Parathyroid adenoma (tissue), 2 donors: ENCODE measurements around the gene PHEX.

Experiments
- H2AFZ ChIP-seq: fragments of 300-600 bp; sonication (generic); one replicate; pipeline ENCODE4 v1.7.0; 2017; ENCODE audit warnings: antibody characterized with exemption, mild to moderate bottlenecking
- H3K27ac ChIP-seq: fragments of 300-600 bp; sonication (generic); one replicate; pipeline ENCODE4 v1.7.0; 2017
- H3K27me3 ChIP-seq: fragments of 300-600 bp; sonication (generic); one replicate; pipeline ENCODE4 v1.7.0; 2017; ENCODE audit warnings: low read length; ENCODE audit not compliant: control insufficient read depth, insufficient read depth
- H3K36me3 ChIP-seq: fragments of 300-600 bp; sonication (generic); one replicate; pipeline ENCODE4 v1.7.0; 2017; ENCODE audit warnings: low read length; ENCODE audit not compliant: control insufficient read depth, insufficient read depth
- H3K4me1 ChIP-seq: fragments of 300-600 bp; sonication (generic); one replicate; pipeline ENCODE4 v1.7.0; 2017; ENCODE audit warnings: control low read depth
- H3K4me2 ChIP-seq: fragments of 300-600 bp; sonication (generic); one replicate; pipeline ENCODE4 v1.7.0; 2017; ENCODE audit warnings: low read length
- H3K4me3 ChIP-seq: fragments of 300-600 bp; sonication (generic); one replicate; pipeline ENCODE4 v1.7.0; 2017; ENCODE audit warnings: low read depth, low read length
- H3K79me2 ChIP-seq: fragments of 300-600 bp; sonication (generic); one replicate; pipeline ENCODE4 v1.7.0; 2017; ENCODE audit warnings: control low read depth
- H3K9ac ChIP-seq: fragments of 300-600 bp; sonication (generic); one replicate; pipeline ENCODE4 v1.7.0; 2017; ENCODE audit warnings: mild to moderate bottlenecking
- H3K9me3 ChIP-seq: fragments of 300-600 bp; sonication (generic); one replicate; pipeline ENCODE4 v1.7.0; 2017; ENCODE audit warnings: low read length; ENCODE audit not compliant: control insufficient read depth
- CTCF ChIP-seq: fragments of 300-600 bp; sonication (generic); IDR thresholded peaks from one replicate; pipeline ENCODE4 v1.7.0; 2017; ENCODE audit warnings: antibody characterized with exemption, mild to moderate bottlenecking
- donor health status: primary hyperparathyroidism.

PHEX gene

GRCh38 chrX:22134681-22135080 lies 102.6 kb downstream of the PHEX start:
- H3K79me2 ChIP-seq = no peaks in the 10 kb centered on the region
- no peak overlapping the region for H2AFZ ChIP-seq
- no peak overlapping the region for H3K27ac ChIP-seq
- H3K9me3 ChIP-seq = no peaks in the 10 kb centered on the region
- no peaks in the 10 kb centered on the region for H3K36me3 ChIP-seq
- no peak overlapping the region for H3K4me2 ChIP-seq
- H3K9ac ChIP-seq = no peak overlapping the region
- H3K27me3 ChIP-seq = no peaks in the 10 kb centered on the region
- no peak overlapping the region for H3K4me3 ChIP-seq
- H3K4me1 ChIP-seq = no peaks in the 10 kb centered on the region
- TF ChIP-seq CTCF = no peak

DNA sequence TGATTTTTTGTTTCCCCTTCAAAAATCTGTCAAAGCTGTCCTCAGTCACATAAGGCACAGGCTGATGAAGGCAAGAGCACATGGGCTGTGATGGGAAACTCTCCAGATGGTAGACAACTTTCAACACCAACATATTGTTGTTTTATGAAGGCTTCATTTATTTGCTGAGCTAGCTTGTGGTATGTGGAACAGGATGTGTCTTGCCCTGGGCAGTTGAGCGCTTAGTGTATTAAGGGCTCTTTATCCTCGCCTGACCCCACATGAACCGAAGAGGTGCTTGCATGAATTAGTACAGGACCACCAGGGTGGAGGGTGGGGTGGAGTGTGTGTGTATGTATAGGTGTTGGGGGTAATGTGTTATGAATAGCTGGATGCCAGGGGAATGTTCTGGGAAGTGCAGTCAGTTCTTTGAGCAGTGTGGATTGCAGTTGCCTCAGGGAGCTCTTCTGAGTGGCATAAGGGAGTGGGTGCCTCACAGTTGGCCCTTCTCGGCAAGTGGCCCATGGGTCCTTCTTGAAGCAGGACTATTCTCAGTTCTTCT lies 103.1 kb downstream of the PHEX start:
- no peaks in the 10 kb centered on the region for H3K79me2 ChIP-seq
- no peak overlapping the region for H3K9ac ChIP-seq
- no peaks in the 10 kb centered on the region for H3K27me3 ChIP-seq
- H2AFZ ChIP-seq = no peak overlapping the region
- no peaks in the 10 kb centered on the region for H3K4me1 ChIP-seq
- no peak for TF ChIP-seq CTCF
- no peak overlapping the region for H3K4me2 ChIP-seq
- H3K9me3 ChIP-seq = no peaks in the 10 kb centered on the region
- H3K27ac ChIP-seq = no peak overlapping the region
- no peaks in the 10 kb centered on the region for H3K36me3 ChIP-seq
- no peak overlapping the region for H3K4me3 ChIP-seq

GRCh38 chrX:22135994-22136684 lies 104.0 kb downstream of the PHEX start:
- Histone ChIP-seq H3K27me3 (no peaks in the 10 kb centered on the region), H3K4me2 (no peak overlapping the region), H2AFZ (peak overlapping the region; percentile 19), H3K36me3 (no peaks in the 10 kb centered on the region), H3K9me3 (no peaks in the 10 kb centered on the region), H3K4me3 (no peak overlapping the region), H3K27ac (no peak overlapping the region), H3K4me1 (no peaks in the 10 kb centered on the region), H3K9ac (no peak overlapping the region), H3K79me2 (no peaks in the 10 kb centered on the region)
- TF ChIP-seq CTCF = peak; percentile 62

DNA sequence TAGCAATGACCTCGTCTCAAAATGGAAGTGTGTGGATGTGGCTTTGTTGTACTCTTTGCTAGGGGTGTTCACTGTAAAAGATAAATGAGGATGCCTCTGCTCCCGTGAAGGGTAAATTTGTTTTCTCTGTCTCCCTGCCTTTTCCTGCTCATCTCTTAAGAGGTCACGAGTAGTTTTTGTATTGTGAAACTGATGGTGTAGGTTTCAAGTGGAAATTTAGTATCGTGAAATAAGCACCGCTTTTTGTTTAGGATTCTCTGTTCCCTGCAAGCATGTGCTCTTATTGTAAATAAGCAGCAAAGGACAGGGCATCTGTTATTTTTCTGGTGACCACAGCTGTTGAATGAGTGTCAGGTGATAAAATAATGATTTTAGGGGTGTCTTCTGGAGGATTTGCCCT lies 104.6 kb downstream of the PHEX start:
- Histone ChIP-seq H3K79me2 (no peaks in the 10 kb centered on the region), H3K36me3 (no peaks in the 10 kb centered on the region), H3K4me2 (no peak overlapping the region), H2AFZ (peak overlapping the region; percentile 19), H3K27me3 (no peaks in the 10 kb centered on the region), H3K4me1 (no peaks in the 10 kb centered on the region), H3K9me3 (no peaks in the 10 kb centered on the region), H3K27ac (no peak overlapping the region), H3K9ac (no peak overlapping the region), H3K4me3 (no peak overlapping the region)
- TF ChIP-seq CTCF = no peak

- Histone ChIP-seq H3K79me2 (no peaks in the 10 kb centered on the region), H3K4me2 (no peak overlapping the region), H3K27ac (no peak overlapping the region), H3K4me3 (no peak overlapping the region), H2AFZ (no peak overlapping the region), H3K27me3 (no peaks in the 10 kb centered on the region), H3K9me3 (no peaks in the 10 kb centered on the region), H3K4me1 (no peaks in the 10 kb centered on the region), H3K9ac (no peak overlapping the region), H3K36me3 (no peaks in the 10 kb centered on the region)
- TF ChIP-seq CTCF = no peak
Observed at GRCh38 chrX:22139822-22140221, 107.7 kb downstream of the PHEX start.
